Stimulated activated effector memory CD8-positive, alpha-beta T cell treated with anti-CD3 and anti-CD28 coated beads, Interleukin-12 subunit alpha, Interleukin-12 subunit beta, amount 100 ng/mL, for 72 hours (primary cell): ENCODE results near the gene GHRHR.

ENCODE experiments used
- ATAC-seq: fragments of 150-1000 bp; cut with Tn5 transposase; 2 replicates; pipeline ENCODE4 v1.10.0; 2021
- DNase-seq, 2 donors: peaks; one replicate each; pipeline ENCODE4 v3.0.0; 2021 to 2022; ENCODE audit warnings: low spot score in 2 of 2
- H3K27ac Mint-ChIP-seq: one replicate; pipeline ENCODE4 v1.8.0; 2022; ENCODE audit warnings: mild to moderate bottlenecking, mixed read lengths
- H3K36me3 Mint-ChIP-seq: one replicate; pipeline ENCODE4 v1.8.0; 2022; ENCODE audit warnings: mild to moderate bottlenecking, mixed read lengths
- H3K4me1 Mint-ChIP-seq: one replicate; pipeline ENCODE4 v1.8.0; 2022; ENCODE audit warnings: mixed read lengths
- H3K4me3 Mint-ChIP-seq: one replicate; pipeline ENCODE4 v1.8.0; 2022; ENCODE audit warnings: mild to moderate bottlenecking, mixed read lengths
- H3K9me3 Mint-ChIP-seq: one replicate; pipeline ENCODE4 v1.8.0; 2022; ENCODE audit warnings: mixed read lengths

GHRHR gene

GRCh38 chr7:30924624-30925023, 39.1 kb upstream of the GHRHR start:
- ATAC-seq (no peak), DNase-seq (no peak)
- Mint-ChIP-seq H3K4me1 (no peaks in the 10 kb centered on the region), H3K27ac (no peak overlapping the region), H3K36me3 (no peaks in the 10 kb centered on the region), H3K4me3 (no peak overlapping the region), H3K9me3 (no peaks in the 10 kb centered on the region)

DNA sequence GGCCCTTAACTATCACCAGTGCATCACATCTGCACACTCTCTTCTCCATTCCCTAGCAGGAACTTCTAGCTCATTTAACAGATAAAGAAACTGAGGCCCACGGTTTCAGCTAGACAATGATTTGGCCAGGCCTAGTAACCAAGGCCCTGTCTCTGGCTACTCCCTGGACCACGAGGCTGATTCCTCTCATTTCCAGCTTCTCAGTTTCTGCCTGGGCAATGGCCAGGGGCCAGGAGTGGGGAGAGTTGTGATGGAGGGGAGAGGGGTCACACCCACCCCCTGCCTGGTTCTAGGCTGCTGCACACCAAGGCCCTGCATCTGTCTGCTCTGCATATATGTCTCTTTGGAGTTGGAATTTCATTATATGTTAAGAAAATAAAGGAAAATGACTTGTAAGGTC, 38.6 kb upstream of the GHRHR start:
- DNase-seq (no peak), ATAC-seq (no peak)
- no peaks in the 10 kb centered on the region for H3K36me3 Mint-ChIP-seq
- H3K27ac Mint-ChIP-seq = no peak overlapping the region
- H3K4me3 Mint-ChIP-seq = no peak overlapping the region
- no peaks in the 10 kb centered on the region for H3K9me3 Mint-ChIP-seq
- H3K4me1 Mint-ChIP-seq = no peaks in the 10 kb centered on the region

GRCh38 chr7:30925913-30926312, 37.8 kb upstream of the GHRHR start:
- DNase-seq = peak in 1 of 2 donors; percentile 20
- Mint-ChIP-seq H3K36me3 (no peaks in the 10 kb centered on the region), H3K4me1 (no peaks in the 10 kb centered on the region), H3K27ac (no peak overlapping the region), H3K9me3 (no peaks in the 10 kb centered on the region), H3K4me3 (no peak overlapping the region)
- ATAC-seq = no peak

DNA sequence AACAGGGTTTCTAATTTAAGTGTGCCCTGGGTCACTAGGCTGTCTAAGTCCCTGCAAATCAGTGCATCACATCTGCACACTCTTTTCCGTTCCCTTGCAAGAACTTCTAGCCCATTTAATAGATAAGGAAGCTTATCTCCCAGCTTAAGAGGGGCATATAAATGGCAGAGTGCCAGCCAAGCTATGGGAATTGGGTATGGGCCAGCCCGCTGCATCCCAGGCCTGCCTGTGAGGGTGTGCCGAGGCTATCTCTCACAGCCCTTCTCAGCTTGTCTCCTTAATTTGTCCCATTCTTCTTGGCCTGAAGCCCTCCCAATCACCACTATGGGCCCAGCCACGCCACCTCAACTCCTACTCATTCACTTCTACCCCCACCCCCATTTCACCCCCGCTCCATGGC, 37.4 kb upstream of the GHRHR start:
- Mint-ChIP-seq H3K9me3 (no peaks in the 10 kb centered on the region), H3K4me1 (no peaks in the 10 kb centered on the region), H3K36me3 (no peaks in the 10 kb centered on the region), H3K27ac (no peak overlapping the region), H3K4me3 (no peak overlapping the region)
- ATAC-seq (no peak), DNase-seq (peak in 1 of 2 donors; percentile 13)

DNA sequence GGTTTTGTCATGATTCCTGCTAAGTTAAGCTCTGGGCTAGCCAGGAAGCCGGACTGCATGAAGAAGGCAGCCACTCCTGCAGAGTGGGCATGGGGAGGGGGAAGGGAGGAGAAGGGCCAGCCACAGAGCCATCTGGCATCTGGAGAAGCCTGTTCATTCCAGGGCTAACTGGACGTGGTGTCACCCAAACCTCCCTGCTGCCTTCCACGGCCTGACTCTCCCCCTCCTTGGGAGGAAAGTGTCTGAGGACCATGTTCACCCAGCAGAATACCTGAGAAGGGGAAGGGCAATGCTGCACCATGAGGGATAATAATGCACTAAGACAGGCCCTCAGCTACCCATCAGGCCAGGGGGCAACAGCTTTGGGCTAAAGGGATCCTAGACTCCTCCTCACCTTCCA, 36.7 kb upstream of the GHRHR start:
- no peaks in the 10 kb centered on the region for H3K4me1 Mint-ChIP-seq
- peak in 1 of 2 donors; percentile 28 for DNase-seq
- H3K36me3 Mint-ChIP-seq = no peaks in the 10 kb centered on the region
- no peak overlapping the region for H3K27ac Mint-ChIP-seq
- no peaks in the 10 kb centered on the region for H3K9me3 Mint-ChIP-seq
- no peak overlapping the region for H3K4me3 Mint-ChIP-seq
- ATAC-seq = no peak

GRCh38 chr7:30927559-30927958, 36.2 kb upstream of the GHRHR start:
- H3K27ac Mint-ChIP-seq = no peak overlapping the region

DNA sequence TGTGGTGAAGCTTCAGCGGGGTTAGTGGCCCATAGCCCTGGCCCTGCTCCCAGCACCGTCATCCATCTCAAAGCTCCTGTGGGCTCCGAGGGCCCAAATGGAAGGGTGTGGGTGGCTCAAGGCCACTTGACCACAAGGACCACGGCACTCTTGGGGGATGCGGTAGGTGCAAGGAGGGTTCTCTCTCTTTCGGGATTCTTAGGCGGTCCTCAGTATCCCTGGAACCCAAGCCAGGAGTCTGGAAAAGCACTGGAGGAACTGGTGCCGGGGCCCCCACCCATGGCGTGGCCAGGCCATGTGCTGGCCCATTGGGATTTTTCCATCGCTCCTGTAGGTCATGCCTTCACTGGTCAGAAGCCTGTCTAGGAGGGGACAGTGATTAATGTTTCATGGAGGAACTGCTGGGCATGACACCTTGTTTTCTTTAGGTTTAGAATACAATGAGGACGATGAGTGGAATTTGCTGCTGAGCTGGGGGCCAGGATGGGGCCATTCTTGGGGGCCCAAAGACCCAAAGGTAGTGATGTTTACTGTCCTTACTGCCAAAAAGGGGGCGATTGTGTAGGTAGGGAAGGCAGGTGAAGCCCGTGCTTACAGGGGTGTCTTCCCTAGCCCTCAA, 35.4 kb upstream of the GHRHR start:
- Mint-ChIP-seq H3K9me3 (no peaks in the 10 kb centered on the region), H3K27ac (no peak overlapping the region), H3K4me3 (no peak overlapping the region), H3K4me1 (no peaks in the 10 kb centered on the region), H3K36me3 (no peaks in the 10 kb centered on the region)
- peak in 1 of 2 donors; percentile 35 for DNase-seq
- ATAC-seq = no peak

More at GRCh38 chr7:30927559-30927958, 36.2 kb upstream of the GHRHR start:
- ATAC-seq (no peak), DNase-seq (peak in 1 of 2 donors; percentile 26)
- H3K4me1 Mint-ChIP-seq = no peaks in the 10 kb centered on the region
- H3K9me3 Mint-ChIP-seq = no peaks in the 10 kb centered on the region
- no peaks in the 10 kb centered on the region for H3K36me3 Mint-ChIP-seq
- H3K4me3 Mint-ChIP-seq = no peak overlapping the region

GRCh38 chr7:30929686-30930085, 34.1 kb upstream of the GHRHR start:
- Mint-ChIP-seq H3K36me3 (no peaks in the 10 kb centered on the region), H3K27ac (no peak overlapping the region), H3K4me3 (no peak overlapping the region), H3K4me1 (no peaks in the 10 kb centered on the region), H3K9me3 (no peaks in the 10 kb centered on the region)
- DNase-seq (peak in 1 of 2 donors; percentile 12), ATAC-seq (no peak)

DNA sequence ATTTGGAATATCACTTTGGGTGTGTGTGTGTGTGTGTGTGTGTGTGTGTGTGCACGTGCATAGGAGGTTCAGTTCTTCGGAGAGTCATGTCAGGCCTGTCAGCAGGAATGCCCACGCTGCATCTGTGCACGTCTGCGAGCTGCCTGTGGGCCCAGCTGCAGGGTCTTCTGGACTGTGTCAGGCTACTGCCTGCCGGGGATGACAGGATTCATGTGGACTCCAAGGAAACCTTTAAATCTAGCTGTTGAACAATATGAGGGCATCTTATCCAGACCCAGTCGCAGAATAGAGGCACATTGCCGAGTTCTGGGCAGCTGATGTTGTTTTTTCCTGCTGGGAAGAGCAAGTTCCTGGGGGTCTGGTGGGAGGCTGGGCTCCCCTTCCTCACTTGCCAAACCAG, 33.1 kb upstream of the GHRHR start:
- Mint-ChIP-seq H3K27ac (no peak overlapping the region), H3K36me3 (no peaks in the 10 kb centered on the region), H3K9me3 (no peaks in the 10 kb centered on the region), H3K4me1 (no peaks in the 10 kb centered on the region), H3K4me3 (no peak overlapping the region)
- no peak for ATAC-seq
- peak in 1 of 2 donors; percentile 20 for DNase-seq

DNA sequence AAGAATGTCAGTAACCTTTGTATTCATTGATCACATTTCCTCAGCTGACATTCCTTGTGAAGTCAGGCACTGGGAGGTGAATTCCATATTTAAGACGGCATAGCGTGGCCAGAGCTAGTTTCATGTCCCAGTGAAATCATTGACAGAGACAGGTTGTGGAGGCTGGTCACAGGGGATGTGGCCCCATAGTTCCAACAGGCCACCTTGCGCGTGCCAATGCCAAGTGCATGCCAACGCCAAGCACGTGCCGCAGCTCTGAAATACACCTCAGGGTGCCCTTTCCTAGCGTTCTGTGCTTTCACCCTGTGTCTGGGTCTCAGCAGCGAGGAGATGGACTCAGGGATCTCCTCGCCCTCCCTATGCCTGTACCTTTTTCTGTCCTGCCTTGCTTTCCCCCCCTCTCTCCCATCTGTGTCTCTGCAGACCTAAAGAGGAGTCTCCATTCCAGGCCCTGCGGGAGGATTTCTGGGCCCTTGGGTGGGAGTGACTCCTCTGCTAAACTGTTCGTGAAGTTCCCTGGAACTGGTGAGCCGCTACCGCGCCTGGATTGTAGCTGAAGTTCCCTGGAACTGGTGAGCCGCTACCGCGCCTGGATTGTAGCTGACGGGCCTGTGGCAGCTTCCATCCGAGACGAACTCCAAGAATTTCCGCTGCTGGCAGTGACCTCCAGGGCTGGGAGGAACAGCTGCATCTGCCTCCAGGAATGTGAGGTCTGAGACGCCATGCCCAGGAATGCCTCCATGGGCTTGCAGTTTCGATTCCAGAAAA, 32.4 kb upstream of the GHRHR start:
- Mint-ChIP-seq H3K27ac (no peak overlapping the region), H3K4me1 (no peaks in the 10 kb centered on the region), H3K4me3 (no peak overlapping the region), H3K36me3 (no peaks in the 10 kb centered on the region), H3K9me3 (no peaks in the 10 kb centered on the region)
- ATAC-seq = no peak
- peak in 1 of 2 donors; percentile 22 for DNase-seq

DNA sequence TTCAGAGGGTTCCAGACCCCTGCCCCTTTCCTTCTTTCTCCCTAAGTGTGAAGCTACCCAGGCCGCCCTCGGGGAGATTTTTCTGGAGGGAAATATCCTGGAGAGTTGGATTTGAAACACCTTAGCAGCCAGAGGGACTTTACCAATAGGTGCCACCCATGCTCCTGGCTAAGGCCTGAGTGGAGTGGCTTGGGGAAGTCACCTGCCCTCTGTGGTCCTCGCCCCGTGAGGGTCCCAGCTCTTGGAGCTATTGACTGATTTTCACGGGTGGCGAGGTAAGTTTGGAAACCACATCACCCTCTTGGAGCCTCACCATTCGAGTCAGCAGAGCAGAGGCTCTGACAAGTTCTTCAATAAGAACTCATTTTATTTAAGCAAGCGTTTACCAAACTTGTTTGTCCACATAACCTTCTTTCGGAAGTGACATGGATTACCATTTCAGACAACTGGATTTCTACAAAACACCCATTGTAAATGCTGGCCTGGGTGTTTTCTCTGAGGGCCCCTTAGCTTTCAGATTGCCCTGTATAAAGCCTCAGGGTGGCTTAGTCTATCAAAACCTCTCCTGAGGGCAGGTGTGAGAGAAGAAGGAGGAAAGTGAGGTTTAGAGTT, 31.7 kb upstream of the GHRHR start:
- H3K27ac Mint-ChIP-seq = no peak overlapping the region
- no peak for ATAC-seq
- no peaks in the 10 kb centered on the region for H3K36me3 Mint-ChIP-seq
- H3K4me1 Mint-ChIP-seq = no peaks in the 10 kb centered on the region
- no peaks in the 10 kb centered on the region for H3K9me3 Mint-ChIP-seq
- no peak overlapping the region for H3K4me3 Mint-ChIP-seq
- DNase-seq = peak in 1 of 2 donors; percentile 33

DNA sequence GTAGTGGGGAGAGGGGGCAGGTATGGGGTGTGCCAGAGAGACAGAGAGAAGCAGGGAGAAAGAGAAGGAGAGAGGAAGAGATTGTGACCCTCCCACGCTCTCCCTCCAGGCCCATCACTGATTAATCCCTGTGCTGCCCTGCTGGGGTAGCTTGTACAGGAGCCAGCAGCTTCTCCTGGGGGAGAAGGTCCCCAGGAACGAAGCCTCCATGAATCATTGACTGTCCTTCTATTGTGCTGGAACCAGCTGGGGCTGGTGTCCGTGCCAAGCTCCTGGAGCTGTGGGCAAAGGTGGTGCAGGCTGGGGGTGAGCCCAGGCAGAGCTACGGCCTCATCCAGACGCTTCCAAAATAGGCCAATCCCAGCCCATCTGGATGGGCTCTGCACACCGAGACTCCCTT, 31.2 kb upstream of the GHRHR start:
- Mint-ChIP-seq H3K4me1 (no peaks in the 10 kb centered on the region), H3K36me3 (no peaks in the 10 kb centered on the region), H3K9me3 (no peaks in the 10 kb centered on the region), H3K27ac (no peak overlapping the region), H3K4me3 (no peak overlapping the region)
- ATAC-seq (no peak), DNase-seq (peak in 1 of 2 donors; percentile 28)

DNA sequence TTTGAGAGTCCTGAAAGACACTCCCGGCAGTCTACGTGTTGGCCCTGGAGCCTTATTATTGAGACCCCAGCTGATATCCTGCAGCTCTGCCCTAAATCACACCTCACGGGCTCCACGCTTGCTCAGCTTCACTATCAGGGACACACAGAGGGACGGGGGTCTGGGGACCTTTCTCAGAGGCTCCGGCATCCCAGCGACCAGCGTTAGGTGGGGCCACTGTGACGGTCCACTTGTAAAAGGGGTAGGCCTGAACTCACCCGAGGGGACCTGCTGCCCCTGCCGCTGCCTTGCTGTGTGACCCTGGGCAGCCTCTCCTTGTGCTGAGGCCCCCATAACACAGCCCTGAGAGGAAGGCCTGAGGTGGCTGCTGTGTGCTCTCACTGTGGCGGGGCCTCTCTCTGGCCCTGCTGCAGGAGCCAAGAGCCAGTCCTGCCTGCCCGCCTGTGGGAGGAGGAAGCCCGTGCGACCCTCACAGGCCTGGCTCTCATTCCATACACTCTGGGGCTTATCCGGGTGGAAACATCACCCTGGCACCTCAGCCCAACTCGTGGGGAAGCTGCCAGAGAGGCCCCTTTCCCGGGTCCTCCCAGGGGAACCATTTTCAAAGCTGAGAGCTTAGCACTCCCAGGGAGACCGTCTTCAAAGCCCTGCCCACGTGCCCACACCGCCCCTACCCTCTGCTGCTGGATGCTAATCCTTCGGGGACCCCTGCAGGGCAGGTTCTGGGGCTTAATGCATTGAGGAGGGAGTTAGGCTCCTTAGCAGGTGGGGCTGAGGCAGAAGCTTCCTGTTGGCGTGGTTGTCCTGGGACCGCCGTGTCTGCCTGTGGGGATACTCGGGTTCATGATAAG, 30.4 kb upstream of the GHRHR start:
- Mint-ChIP-seq H3K4me1 (no peaks in the 10 kb centered on the region), H3K36me3 (no peaks in the 10 kb centered on the region), H3K9me3 (no peaks in the 10 kb centered on the region), H3K4me3 (no peak overlapping the region), H3K27ac (no peak overlapping the region)
- DNase-seq = no peak
- no peak for ATAC-seq

DNA sequence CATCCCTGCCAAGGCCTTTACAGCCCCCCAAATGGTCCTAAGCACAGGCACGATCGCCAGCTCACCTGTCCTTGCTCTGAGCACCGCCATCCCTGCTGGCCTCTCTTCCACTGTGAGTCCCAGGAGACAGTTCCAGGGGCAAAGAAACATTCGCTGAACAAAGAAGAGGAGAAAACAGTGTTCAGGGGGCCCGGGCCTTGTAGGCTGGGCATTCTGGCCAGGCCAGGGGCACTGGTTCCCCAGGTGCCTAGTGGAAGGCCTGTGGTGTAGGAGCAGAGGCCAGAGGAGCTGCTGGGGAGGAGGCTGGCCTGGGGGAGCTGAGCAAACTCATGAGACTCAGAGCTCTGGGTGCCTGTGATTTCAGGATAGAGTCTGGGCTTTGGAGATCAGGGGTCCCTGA, 29.5 kb upstream of the GHRHR start:
- no peak for ATAC-seq
- Mint-ChIP-seq H3K4me1 (no peaks in the 10 kb centered on the region), H3K9me3 (no peaks in the 10 kb centered on the region), H3K36me3 (no peaks in the 10 kb centered on the region), H3K4me3 (no peak overlapping the region), H3K27ac (no peak overlapping the region)
- DNase-seq = no peak
